ENCODE results near the gene PODNL1.
"Not testable (repeated sequence)": the region's sequence is repeated elsewhere in the genome, so short reads cannot be mapped to it uniquely, and the experiment has no call there.

Gene PODNL1

GRCh38 chr19:13923194-13923987 is 14.8 kb downstream of the PODNL1 start:
- FAIRE-seq: no peak

GRCh38 chr19:13922118-13922517 is 16.1 kb downstream of the PODNL1 start:
- not testable (repeated sequence) for FAIRE-seq

- FAIRE-seq: peak; percentile 41
Measured at GRCh38 chr19:13920940-13921747, 17.1 kb downstream of the PODNL1 start.

DNA sequence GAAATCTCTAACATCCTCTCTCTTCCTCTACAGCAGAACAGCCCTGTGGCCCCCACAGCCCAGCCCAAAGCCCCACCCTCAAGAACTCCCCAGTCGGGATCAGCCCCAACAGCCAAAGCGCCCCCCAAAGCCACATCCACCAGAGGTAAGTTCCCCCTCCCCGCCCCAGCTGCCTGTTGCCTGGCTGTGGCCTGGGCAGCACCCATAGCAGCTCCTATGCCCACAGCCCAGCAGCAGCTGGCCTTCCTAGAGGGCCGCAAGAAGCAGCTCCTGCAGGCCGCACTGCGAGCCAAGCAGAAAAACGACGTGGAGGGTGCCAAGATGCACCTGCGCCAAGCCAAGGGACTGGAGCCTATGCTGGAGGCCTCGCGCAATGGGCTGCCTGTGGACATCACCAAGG is 17.7 kb downstream of the PODNL1 start:
- no peak for FAIRE-seq

- FAIRE-seq: no peak
Measured at GRCh38 chr19:13918726-13919411, 19.3 kb downstream of the PODNL1 start.

GRCh38 chr19:13917888-13918406 is 20.3 kb downstream of the PODNL1 start:
- FAIRE-seq: no peak

- no peak for FAIRE-seq
Measured at GRCh38 chr19:13914777-13915176, 23.4 kb downstream of the PODNL1 start.

- FAIRE-seq: no peak
Measured at GRCh38 chr19:13913352-13913751, 24.9 kb downstream of the PODNL1 start.

DNA sequence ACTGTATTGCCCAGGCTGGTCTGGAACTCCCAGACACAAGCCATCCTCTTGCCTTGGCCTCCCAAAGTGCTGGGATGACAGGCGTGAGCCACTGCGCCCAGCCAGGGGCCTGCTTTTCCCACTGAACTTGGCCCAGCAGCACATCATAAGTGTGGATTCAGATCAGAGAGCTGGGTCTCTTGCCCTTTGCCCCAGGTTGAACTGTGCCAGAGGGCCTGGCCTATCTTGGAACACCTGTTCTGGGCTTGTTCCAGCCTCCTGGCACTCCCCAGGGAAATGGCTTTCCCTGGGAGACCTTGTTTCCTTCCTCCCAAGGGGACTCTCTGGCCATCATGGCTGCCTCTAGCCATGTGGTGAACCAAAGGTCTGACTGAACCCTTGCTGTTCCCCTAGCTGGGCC is 28.8 kb downstream of the PODNL1 start:
- FAIRE-seq: no peak

DNA sequence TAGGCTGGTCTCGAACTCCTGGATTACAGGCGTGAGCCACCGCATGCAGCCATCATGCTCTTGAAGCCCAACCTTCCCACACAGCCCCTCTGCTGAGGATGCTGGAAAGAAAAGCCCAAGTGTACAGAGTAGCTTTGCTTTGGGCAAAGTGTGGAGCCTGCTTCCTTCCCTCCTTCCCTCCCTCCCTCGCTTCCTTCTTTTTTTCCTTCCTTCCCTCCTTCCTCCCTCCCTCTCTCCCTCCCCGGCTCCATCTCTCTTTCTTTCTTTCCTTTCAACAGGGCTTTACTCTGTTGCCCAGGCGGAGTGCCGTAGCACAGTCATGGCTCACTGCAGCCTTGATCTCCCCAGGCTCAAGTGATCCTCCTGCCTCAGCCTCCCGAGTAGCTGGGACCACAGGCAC is 29.5 kb downstream of the PODNL1 start:
- FAIRE-seq: no peak

DNA sequence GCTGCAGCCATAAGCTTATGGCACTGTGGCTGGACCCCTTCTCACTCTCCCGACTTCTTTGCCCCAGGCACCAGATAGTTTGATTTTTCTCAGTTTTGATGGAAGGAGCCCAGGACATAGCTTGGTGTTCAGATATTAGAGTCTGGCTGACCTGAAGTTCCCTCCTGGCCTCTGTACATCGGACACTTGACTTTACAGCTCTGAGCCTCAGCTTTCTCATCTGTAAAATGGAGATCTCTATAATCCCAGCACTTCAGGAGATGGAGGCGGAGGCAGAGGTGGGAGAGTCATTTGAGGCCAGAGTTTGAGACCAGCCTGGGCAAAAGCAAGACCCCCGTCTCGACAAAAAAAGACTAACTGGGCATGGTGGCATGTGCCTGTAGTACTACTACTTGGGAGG is 31.3 kb downstream of the PODNL1 start:
- FAIRE-seq: no peak

DNA sequence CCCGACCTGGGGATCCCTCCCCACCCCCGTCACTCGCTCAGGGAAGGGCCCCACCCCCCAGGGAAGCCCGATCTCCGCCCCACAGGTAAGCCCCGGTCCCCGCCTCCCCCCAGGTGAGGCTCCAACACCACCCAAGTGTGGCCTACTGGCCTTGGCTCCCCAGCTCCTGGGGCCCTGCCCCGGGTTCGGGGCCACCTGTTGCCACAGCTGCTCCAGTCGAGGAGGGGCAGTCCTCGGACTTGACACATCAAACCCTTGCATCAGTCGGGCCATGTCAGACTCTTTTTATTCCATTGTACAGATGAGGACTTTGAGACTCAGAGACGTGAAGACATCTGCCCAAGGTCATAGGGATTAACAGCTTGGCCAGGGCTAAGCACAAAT is 31.7 kb downstream of the PODNL1 start:
- FAIRE-seq: no peak

GRCh38 chr19:13905634-13906520 is 32.3 kb downstream of the PODNL1 start, which contains the start of the genes BRME1 and CC2D1A:
TSS of gene BRME1 (minus strand) at chr19:13906117. CDS start at chr19:13904892, 1,225 bp downstream.
TSS of gene CC2D1A (plus strand) at chr19:13906201. CDS start at chr19:13906442, 241 bp downstream.
- no peak for FAIRE-seq

GRCh38 chr19:13902993-13903555 is 35.1 kb downstream of the PODNL1 start:
- FAIRE-seq: no peak

DNA sequence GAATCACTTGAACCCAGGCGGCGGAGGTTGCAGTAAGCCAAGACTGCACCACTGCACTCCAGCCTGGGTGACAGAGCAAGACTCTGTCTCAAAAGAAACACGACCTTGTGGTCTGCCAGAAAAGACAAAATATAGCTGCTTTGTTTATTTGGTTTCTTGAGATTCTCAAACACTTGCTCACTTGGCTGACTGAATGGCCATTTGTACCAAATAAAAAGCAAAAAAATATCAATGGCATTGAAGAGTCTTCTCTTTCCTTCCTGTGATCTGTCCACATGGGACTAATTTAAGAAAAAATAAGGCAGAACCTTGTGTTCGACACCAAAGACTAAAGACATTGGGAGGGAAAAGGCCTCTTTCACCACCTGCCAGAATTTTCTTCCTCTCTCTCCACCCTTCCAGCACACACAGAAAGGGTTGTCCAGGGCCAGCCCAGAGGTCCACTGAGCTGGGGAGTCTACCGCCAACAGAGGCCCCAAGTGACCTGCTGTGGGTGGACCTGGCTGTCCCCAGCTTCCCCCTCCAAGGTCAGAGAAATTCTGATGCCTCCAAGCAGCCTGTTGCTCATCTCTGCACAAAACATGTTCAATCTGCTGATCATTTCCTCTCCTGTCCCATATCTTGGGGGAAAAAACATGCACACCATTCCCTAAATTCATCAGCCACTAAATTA is 38.2 kb downstream of the PODNL1 start:
- FAIRE-seq: no peak

DNA sequence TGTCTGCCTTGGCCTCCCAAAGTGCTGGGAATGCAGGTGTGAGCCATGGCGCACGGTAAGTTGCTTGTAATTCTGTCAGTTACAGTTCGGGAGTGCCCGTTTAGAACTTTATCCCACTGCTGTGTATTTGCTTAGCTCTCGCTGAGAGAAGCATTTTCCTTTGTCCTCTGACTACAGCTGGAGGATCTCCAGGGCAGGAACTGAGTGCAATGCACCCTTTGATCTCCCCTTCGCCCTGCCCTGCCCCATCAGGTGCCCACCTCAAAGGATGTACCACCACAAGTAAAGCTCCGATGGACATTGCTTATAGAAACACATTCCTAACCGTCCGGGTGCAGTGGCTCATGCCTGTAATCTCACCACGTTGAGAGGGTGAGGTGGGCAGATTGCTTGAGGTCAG is 38.8 kb downstream of the PODNL1 start:
- FAIRE-seq: no peak

DNA sequence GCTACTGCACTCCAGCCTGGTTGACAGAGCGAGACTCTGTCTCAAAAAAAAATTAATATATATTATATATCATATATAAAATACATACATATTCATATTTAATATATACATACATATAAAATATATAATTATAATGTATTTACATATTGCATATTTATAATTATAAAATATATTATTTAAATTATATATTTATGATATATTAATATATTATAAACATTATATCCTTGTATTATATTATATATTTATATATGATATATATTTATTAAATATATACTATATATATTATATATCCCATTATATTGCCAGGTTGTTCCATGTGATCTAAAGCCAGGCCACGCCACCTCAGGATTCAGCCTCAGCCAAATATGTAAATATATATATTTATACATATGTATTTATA is 42.0 kb downstream of the PODNL1 start:
- peak; percentile 97 for FAIRE-seq

- FAIRE-seq: no peak
Measured at GRCh38 chr19:13894552-13894951, 43.7 kb downstream of the PODNL1 start.

DNA sequence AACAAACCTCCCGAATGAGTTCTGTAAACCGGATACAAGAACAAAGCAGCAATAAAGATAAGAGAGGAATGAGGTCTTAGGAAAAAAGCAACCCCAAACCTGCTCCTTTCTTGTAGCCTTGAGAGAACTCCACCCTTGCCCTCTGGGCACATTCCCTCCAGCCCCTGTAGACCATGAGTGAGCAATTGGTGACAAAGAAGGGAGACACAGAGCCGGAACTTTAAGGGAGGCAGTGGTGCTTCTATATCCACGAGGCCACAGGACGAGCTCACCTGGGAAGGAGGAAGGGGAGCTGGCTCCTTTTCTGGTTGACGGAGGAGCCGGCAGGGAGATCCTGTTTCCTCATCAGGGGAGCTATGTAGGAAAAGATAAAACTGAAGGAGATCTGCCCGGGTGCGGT is 45.3 kb downstream of the PODNL1 start:
- no peak for FAIRE-seq

- no peak for FAIRE-seq
Measured at GRCh38 chr19:13890136-13890535, 48.1 kb downstream of the PODNL1 start.

GRCh38 chr19:13888281-13888680 is 49.9 kb downstream of the PODNL1 start:
- FAIRE-seq: no peak
